CD4-positive, alpha-beta T cell (primary cell): ENCODE data around the gene PTPRN2. TPM values are rescaled to one million over a fixed set of nuclear protein-coding genes. Genes with fewer than 3 reads are reported as not detected.
"Not testable (repeated sequence)": the region's sequence is repeated elsewhere in the genome, so short reads cannot be mapped to it uniquely, and the experiment has no call there.

Experiments
- ATAC-seq: fragments of 200-7000 bp; cut with Tn5 transposase; one replicate; pipeline ENCODE4 v1.10.0; 2022; ENCODE audit warnings: mild to moderate bottlenecking; ENCODE audit not compliant: poor library complexity
- CTCF ChIA-PET: fragments of 350-600 bp; sonication (Branson Sonifier 250); formaldehyde crosslinking; loops from one replicate; lab custom pipeline; 2021; ENCODE audit warnings: antibody characterized with exemption, inconsistent platforms; lab: Charles Lee
- POLR2A ChIA-PET: fragments of 350-600 bp; sonication (Branson Sonifier 250); formaldehyde crosslinking; loops from one replicate; lab custom pipeline; 2021; ENCODE audit warnings: antibody characterized with exemption, inconsistent platforms; lab: Charles Lee
- DNase-seq, 14 experiments: peaks; one replicate each; pipeline ENCODE4 v3.0.0-alpha.2; 2013 to 2020; ENCODE audit warnings: mixed read lengths in 2 of 14
- H3K27ac ChIP-seq, 2 donors: one replicate each; pipeline versions ENCODE4 v1.5.1 to v1.7.0; 2013; ENCODE audit warnings: low read length in 2 of 2, low read depth in 1 of 2, mild to moderate bottlenecking in 1 of 2
- H3K27me3 ChIP-seq, 2 experiments: 1 replicate in 1 of 2; 2 replicates in 1 of 2; pipeline versions ENCODE4 v1.6.1 to v1.7.0; 2013; ENCODE audit warnings: low read length in 2 of 2, control low read depth in 1 of 2, mild to moderate bottlenecking in 1 of 2, moderate library complexity in 1 of 2; ENCODE audit not compliant: insufficient read depth in 2 of 2, control insufficient read depth in 1 of 2
- H3K36me3 ChIP-seq: one replicate; pipeline ENCODE4 v1.6.1; 2013; ENCODE audit warnings: low read length, control low read depth; ENCODE audit not compliant: insufficient read depth
- H3K4me1 ChIP-seq: one replicate; pipeline ENCODE4 v1.6.1; 2013; ENCODE audit warnings: low read length, control low read depth; ENCODE audit not compliant: insufficient read depth
- H3K4me3 ChIP-seq: one replicate; pipeline ENCODE4 v1.5.1; 2013; ENCODE audit warnings: mild to moderate bottlenecking, low read length, moderate library complexity
- H3K9me3 ChIP-seq, 2 experiments: 1 replicate in 1 of 2; 2 replicates in 1 of 2; pipeline versions ENCODE4 v1.6.1 to v1.7.0; 2013; ENCODE audit warnings: low read length in 2 of 2, mild to moderate bottlenecking in 2 of 2, control low read depth in 1 of 2, moderate library complexity in 1 of 2; ENCODE audit not compliant: control insufficient read depth in 1 of 2, insufficient read depth in 1 of 2
- H3K27ac Mint-ChIP-seq: one replicate; pipeline ENCODE4 v1.8.0; 2020; ENCODE audit warnings: mixed read lengths
- H3K27me3 Mint-ChIP-seq: one replicate; pipeline ENCODE4 v1.8.0; 2021; ENCODE audit warnings: mixed read lengths
- H3K36me3 Mint-ChIP-seq: one replicate; pipeline ENCODE4 v1.8.0; 2021; ENCODE audit warnings: low read depth, mixed read lengths
- H3K4me1 Mint-ChIP-seq: one replicate; pipeline ENCODE4 v1.8.0; 2021; ENCODE audit warnings: low read depth, mixed read lengths
- H3K4me3 Mint-ChIP-seq: one replicate; pipeline ENCODE4 v1.8.0; 2020; ENCODE audit warnings: mild to moderate bottlenecking, mixed read lengths
- H3K9me3 Mint-ChIP-seq: one replicate; pipeline ENCODE4 v1.8.0; 2020; ENCODE audit warnings: mixed read lengths
- intact Hi-C, 2 experiments: fragments of 100-400 bp; cut with DNase I in 1 of 2; cut with micrococcal nuclease in 1 of 2; formaldehyde crosslinking; loops; one replicate each; pipeline versions ENCODE4 v1.15.1 to v1.9.0; 2023 to 2025; cut with DNase I, micrococcal nuclease
- total RNA-seq, 174 experiments: library from RNA in 2 of 174; stranded (reverse) in 2 of 174; gene quantifications; one replicate each; pipeline ENCODE4 v1.2.3 and lab custom pipeline; 2021 to 2026
- TF ChIP-seq, protein P1 (sequence below): fragments of 200-600 bp; IDR thresholded peaks from one replicate; pipeline ENCODE4 v1.8.0; 2022; ENCODE audit warnings: antibody characterized with exemption, mild to moderate bottlenecking

The PTPRN2 gene
- total RNA-seq, 2 experiments from 2014 or later, result 0.34 to 0.44 TPM

DNA sequence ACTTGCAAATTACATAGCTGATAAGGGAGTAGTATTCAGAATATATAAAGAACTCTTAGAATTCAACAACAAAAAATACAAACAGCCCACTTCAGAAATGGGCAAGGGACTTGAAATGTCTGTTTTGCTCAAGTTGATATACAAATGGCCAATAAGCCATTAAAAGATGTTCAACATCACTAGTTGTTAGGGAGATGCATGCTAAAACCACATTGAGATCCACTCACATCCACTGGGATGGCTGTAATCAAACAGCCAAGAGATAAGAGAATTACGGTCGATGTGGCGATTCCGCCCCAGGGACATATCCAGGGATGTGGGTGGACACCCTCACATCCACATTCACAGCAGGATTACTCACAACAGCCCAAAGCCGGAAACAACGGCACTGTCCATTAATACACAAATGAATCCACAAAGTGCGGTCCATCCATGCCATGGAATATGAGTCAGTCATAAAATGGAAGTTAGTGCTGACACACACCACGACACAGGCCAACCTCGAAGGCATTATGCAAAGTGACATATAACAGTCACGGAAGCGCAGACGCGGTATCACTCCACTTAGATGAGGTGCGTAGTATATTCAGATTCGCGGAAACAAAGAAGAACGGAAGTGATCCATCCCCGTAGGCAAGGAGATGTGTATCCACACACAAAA is 1023.0 kb downstream of the PTPRN2 start:
- H3K9me3 ChIP-seq, result no peaks in the 10 kb centered on the region
- no peak overlapping the region for H3K27ac Mint-ChIP-seq
- H3K36me3 ChIP-seq, result no peaks in the 10 kb centered on the region
- H3K4me3 Mint-ChIP-seq, result no peak overlapping the region
- no peaks in the 10 kb centered on the region for H3K36me3 Mint-ChIP-seq
- ATAC-seq, result no peak
- POLR2A ChIA-PET, result no interaction called here
- no peak for DNase-seq
- H3K27ac ChIP-seq, result no peak overlapping the region
- CTCF ChIA-PET, result no interaction called here
- peaks cover 18% of the 10 kb centered on the region for H3K4me1 ChIP-seq
- TF ChIP-seq, protein P1, sequence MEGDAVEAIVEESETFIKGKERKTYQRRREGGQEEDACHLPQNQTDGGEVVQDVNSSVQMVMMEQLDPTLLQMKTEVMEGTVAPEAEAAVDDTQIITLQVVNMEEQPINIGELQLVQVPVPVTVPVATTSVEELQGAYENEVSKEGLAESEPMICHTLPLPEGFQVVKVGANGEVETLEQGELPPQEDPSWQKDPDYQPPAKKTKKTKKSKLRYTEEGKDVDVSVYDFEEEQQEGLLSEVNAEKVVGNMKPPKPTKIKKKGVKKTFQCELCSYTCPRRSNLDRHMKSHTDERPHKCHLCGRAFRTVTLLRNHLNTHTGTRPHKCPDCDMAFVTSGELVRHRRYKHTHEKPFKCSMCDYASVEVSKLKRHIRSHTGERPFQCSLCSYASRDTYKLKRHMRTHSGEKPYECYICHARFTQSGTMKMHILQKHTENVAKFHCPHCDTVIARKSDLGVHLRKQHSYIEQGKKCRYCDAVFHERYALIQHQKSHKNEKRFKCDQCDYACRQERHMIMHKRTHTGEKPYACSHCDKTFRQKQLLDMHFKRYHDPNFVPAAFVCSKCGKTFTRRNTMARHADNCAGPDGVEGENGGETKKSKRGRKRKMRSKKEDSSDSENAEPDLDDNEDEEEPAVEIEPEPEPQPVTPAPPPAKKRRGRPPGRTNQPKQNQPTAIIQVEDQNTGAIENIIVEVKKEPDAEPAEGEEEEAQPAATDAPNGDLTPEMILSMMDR, result no peak
- no peaks in the 10 kb centered on the region for H3K27me3 ChIP-seq
- intact Hi-C loops, result loop anchor here in 1 of 2 experiments (10.0 kb wide), 1 partner anchor 130 kb away; no protein-coding TSS in a partner anchor
- peaks cover 19% of the 10 kb centered on the region for H3K4me1 Mint-ChIP-seq
- H3K4me3 ChIP-seq, result no peak overlapping the region
- no peaks in the 10 kb centered on the region for H3K9me3 Mint-ChIP-seq
- H3K27me3 Mint-ChIP-seq, result no peaks in the 10 kb centered on the region

DNA sequence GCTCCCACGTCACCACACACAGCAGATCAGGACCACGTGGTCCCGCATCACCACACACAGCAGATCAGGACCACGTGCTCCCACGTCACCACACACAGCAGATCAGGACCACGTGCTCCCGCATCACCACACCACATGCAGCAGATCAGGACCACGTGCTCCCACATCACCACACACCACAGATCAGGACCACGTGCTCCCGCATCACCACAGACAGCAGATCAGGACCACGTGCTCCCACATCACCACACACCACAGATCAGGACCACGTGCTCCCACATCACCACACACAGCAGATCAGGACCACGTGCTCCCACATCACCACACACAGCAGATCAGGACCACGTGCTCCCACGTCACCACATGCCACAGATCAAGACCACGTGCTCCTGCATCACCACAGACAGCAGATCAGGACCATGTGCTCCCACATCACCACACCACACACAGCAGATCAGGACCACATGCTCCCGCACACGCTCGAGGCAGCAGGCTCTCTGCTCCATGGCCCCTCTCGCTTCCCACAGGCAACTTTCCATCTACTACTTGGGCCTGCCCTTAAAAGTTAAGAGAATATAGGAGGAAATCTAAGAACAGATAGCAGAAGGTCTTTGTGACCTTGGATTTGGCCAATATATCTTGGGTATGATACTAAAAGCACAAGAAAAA is 1024.0 kb downstream of the PTPRN2 start:
- H3K27ac Mint-ChIP-seq, H3K27me3 Mint-ChIP-seq, CTCF ChIA-PET, H3K36me3 ChIP-seq, H3K4me1 Mint-ChIP-seq, POLR2A ChIA-PET, DNase-seq, H3K9me3 Mint-ChIP-seq, ATAC-seq, H3K4me3 ChIP-seq, H3K27me3 ChIP-seq, H3K36me3 Mint-ChIP-seq, H3K9me3 ChIP-seq, H3K4me3 Mint-ChIP-seq, H3K27ac ChIP-seq: not testable (repeated sequence)
- intact Hi-C loops, result loop anchor here in 1 of 2 experiments (10.0 kb wide), 1 partner anchor 129 kb away; no protein-coding TSS in a partner anchor
- H3K4me1 ChIP-seq, result peaks cover 10% of the 10 kb centered on the region

DNA sequence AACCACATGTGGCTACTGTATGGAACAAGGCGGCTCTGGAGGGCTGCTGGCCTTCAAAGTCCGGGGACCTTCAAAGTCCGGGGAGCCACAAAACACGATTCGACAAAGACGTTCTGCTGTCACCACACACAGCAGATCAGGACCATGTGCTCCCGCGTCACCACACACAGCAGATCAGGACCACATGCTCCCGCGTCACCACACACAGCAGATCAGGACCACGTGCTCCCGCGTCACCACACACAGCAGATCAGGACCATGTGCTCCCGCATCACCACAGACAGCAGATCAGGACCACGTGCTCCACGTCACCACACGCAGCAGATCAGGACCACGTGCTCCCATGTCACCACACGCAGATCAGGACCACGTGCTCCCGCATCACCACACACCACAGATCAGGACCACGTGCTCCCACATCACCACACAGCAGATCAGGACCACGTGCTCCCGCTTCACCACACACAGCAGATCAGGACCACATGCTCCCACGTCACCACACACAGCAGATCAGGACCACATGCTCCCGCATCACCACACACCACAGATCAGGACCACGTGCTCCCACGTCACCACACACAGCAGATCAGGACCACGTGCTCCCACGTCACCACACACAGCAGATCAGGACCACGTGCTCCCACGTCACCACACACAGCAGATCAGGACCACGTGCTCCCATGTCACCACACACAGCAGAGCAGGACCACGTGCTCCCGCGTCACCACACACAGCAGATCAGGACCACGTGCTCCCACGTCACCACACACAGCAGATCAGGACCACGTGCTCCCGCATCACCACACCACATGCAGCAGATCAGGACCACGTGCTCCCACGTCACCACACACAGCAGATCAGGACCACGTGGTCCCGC is 1024.9 kb downstream of the PTPRN2 start:
- intact Hi-C loops, result loop anchor here in 1 of 2 experiments (10.0 kb wide), 1 partner anchor 128 kb away; no protein-coding TSS in a partner anchor
- H3K4me1 ChIP-seq, H3K36me3 ChIP-seq, H3K4me3 Mint-ChIP-seq, H3K27me3 Mint-ChIP-seq, ATAC-seq, H3K36me3 Mint-ChIP-seq, H3K27ac ChIP-seq, H3K4me1 Mint-ChIP-seq, POLR2A ChIA-PET, H3K4me3 ChIP-seq, H3K27ac Mint-ChIP-seq, H3K9me3 ChIP-seq, H3K9me3 Mint-ChIP-seq, DNase-seq, H3K27me3 ChIP-seq, CTCF ChIA-PET: not testable (repeated sequence)
